DND-41 (cell line): ENCODE data around the gene SGIP1.

Experiments
- EZH2 ChIP-seq: IDR thresholded peaks from 3 replicates; pipeline ENCODE4 v1.6.1; 2012; ENCODE audit warnings: borderline replicate concordance, low read depth, mild to moderate bottlenecking, moderate library complexity, low read length, inconsistent platforms; ENCODE audit not compliant: severe bottlenecking
- TF ChIP-seq, protein P1 (sequence below): IDR thresholded peaks from 2 replicates; pipeline ENCODE4 v1.5.1; 2012; ENCODE audit warnings: borderline replicate concordance, low read length, moderate library complexity, mild to moderate bottlenecking; ENCODE audit not compliant: poor library complexity, severe bottlenecking; ENCODE audit errors: extremely low read depth

DNA sequence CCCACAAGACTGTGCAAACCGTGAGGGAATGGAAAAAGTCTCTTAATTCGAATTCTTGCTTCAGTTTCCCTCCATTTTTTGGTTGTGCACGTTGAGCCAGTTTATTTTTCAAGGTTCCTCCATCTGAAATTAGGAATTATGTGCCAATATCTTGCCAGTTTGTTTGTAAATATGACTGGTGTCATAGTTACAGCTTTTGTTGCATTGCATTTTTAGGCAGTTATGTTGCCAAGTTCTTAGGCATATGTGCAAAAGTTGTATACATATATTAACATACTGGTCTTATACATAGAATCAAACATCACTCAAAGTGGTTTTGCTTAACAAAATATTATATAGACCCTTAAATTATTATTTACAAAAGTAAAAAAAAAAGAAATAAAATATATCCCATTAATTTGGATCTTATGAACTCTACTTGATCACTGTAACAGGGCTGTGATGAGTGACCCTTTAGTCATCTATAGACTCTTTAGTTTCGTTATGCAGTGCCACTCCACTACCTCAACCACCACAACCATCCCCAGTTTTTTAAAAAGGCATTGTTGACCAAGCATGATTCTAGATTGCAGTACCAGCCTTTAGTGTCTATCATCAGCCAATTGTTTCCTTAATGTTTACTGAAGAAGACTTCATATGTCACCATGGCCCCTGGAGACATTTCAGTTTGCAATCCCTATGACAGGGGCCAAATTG is 197.4 kb downstream of the SGIP1 start:
- TF ChIP-seq, protein P1, sequence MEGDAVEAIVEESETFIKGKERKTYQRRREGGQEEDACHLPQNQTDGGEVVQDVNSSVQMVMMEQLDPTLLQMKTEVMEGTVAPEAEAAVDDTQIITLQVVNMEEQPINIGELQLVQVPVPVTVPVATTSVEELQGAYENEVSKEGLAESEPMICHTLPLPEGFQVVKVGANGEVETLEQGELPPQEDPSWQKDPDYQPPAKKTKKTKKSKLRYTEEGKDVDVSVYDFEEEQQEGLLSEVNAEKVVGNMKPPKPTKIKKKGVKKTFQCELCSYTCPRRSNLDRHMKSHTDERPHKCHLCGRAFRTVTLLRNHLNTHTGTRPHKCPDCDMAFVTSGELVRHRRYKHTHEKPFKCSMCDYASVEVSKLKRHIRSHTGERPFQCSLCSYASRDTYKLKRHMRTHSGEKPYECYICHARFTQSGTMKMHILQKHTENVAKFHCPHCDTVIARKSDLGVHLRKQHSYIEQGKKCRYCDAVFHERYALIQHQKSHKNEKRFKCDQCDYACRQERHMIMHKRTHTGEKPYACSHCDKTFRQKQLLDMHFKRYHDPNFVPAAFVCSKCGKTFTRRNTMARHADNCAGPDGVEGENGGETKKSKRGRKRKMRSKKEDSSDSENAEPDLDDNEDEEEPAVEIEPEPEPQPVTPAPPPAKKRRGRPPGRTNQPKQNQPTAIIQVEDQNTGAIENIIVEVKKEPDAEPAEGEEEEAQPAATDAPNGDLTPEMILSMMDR, result no peak
- no peak for TF ChIP-seq EZH2
